HepG2 (cell line): ENCODE data around the gene PRRT1.

Experiments
- CEBPB ChIP-seq: IDR thresholded peaks from 2 replicates; pipeline ENCODE4 v1.6.1; 2011; ENCODE audit warnings: low read depth, low read length, improper control_type of control experiment, borderline replicate concordance
- EEA1 ChIP-seq: sonication (generic); formaldehyde crosslinking; IDR thresholded peaks from 2 replicates; pipeline ENCODE4 v1.5.1; 2020; ENCODE audit warnings: mild to moderate bottlenecking, missing genetic modification reagents, borderline replicate concordance
- MYC ChIP-seq: sonication (generic); formaldehyde crosslinking; IDR thresholded peaks from 2 replicates; pipeline ENCODE4 v1.9.0; 2021; ENCODE audit warnings: missing genetic modification reagents, borderline replicate concordance
- TCF7 ChIP-seq: sonication (generic); IDR thresholded peaks from 2 replicates; pipeline ENCODE4 v1.6.1; 2016; ENCODE audit warnings: antibody characterized with exemption, low read depth
- TCF7L2 ChIP-seq: IDR thresholded peaks from 2 replicates; pipeline ENCODE4 v1.6.1; 2011; ENCODE audit warnings: mild to moderate bottlenecking, low read depth, low read length, moderate library complexity
- TP53 ChIP-seq: sonication (generic); formaldehyde crosslinking; conservative IDR thresholded peaks from 2 replicates; pipeline ENCODE4 v1.4.0; 2020; ENCODE audit warnings: missing genetic modification reagents
- TF ChIP-seq, protein P1 (sequence below): sonication (generic); formaldehyde crosslinking; IDR thresholded peaks from 2 replicates; pipeline ENCODE4 v1.5.1; 2020; ENCODE audit warnings: mild to moderate bottlenecking, missing genetic modification reagents, moderate library complexity

DNA sequence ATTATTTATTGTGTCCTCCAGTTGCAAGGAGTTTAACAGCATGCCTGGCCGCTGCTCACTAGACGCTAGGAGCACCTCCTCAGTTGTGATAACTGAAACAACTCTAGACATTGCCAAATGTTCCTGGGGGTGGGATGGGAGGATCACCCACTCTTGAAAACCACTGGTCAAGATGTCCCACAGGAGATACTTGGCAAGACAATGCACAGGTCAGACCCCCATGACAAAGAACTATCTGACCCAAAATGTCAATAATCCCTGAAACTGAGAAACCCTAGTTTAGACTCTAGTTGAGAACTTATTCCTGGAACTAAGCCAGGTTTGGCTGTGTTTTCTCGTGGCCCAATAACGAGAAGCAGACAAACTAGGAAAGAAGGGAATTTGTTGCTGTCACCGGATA, 12.1 kb downstream of the PRRT1 start:
- no peak for TF ChIP-seq CEBPB
- no peak for TF ChIP-seq TCF7
- no peak for TF ChIP-seq EEA1 (CRISPR knock-in tag)
- TF ChIP-seq, protein P1, sequence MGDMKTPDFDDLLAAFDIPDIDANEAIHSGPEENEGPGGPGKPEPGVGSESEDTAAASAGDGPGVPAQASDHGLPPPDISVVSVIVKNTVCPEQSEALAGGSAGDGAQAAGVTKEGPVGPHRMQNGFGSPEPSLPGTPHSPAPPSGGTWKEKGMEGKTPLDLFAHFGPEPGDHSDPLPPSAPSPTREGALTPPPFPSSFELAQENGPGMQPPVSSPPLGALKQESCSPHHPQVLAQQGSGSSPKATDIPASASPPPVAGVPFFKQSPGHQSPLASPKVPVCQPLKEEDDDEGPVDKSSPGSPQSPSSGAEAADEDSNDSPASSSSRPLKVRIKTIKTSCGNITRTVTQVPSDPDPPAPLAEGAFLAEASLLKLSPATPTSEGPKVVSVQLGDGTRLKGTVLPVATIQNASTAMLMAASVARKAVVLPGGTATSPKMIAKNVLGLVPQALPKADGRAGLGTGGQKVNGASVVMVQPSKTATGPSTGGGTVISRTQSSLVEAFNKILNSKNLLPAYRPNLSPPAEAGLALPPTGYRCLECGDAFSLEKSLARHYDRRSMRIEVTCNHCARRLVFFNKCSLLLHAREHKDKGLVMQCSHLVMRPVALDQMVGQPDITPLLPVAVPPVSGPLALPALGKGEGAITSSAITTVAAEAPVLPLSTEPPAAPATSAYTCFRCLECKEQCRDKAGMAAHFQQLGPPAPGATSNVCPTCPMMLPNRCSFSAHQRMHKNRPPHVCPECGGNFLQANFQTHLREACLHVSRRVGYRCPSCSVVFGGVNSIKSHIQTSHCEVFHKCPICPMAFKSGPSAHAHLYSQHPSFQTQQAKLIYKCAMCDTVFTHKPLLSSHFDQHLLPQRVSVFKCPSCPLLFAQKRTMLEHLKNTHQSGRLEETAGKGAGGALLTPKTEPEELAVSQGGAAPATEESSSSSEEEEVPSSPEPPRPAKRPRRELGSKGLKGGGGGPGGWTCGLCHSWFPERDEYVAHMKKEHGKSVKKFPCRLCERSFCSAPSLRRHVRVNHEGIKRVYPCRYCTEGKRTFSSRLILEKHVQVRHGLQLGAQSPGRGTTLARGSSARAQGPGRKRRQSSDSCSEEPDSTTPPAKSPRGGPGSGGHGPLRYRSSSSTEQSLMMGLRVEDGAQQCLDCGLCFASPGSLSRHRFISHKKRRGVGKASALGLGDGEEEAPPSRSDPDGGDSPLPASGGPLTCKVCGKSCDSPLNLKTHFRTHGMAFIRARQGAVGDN (CRISPR knock-in tag) = no peak
- no peak for TF ChIP-seq MYC
- TF ChIP-seq TP53 (CRISPR knock-in tag) = no peak
- no peak for TF ChIP-seq TCF7L2
